Activated T-cell treated with anti-CD3 and anti-CD28 coated beads, Interleukin-2, amount 50 U/mL, for 1 hour (primary cell): Measurements from ENCODE around the gene CSPG4.
"Not testable (repeated sequence)": the region's sequence is repeated elsewhere in the genome, so short reads cannot be mapped to it uniquely, and the experiment has no call there.

Source experiments
- DNase-seq: peaks from one replicate; pipeline ENCODE4 v3.0.0-alpha.2; 2020

The CSPG4 gene, protein sequence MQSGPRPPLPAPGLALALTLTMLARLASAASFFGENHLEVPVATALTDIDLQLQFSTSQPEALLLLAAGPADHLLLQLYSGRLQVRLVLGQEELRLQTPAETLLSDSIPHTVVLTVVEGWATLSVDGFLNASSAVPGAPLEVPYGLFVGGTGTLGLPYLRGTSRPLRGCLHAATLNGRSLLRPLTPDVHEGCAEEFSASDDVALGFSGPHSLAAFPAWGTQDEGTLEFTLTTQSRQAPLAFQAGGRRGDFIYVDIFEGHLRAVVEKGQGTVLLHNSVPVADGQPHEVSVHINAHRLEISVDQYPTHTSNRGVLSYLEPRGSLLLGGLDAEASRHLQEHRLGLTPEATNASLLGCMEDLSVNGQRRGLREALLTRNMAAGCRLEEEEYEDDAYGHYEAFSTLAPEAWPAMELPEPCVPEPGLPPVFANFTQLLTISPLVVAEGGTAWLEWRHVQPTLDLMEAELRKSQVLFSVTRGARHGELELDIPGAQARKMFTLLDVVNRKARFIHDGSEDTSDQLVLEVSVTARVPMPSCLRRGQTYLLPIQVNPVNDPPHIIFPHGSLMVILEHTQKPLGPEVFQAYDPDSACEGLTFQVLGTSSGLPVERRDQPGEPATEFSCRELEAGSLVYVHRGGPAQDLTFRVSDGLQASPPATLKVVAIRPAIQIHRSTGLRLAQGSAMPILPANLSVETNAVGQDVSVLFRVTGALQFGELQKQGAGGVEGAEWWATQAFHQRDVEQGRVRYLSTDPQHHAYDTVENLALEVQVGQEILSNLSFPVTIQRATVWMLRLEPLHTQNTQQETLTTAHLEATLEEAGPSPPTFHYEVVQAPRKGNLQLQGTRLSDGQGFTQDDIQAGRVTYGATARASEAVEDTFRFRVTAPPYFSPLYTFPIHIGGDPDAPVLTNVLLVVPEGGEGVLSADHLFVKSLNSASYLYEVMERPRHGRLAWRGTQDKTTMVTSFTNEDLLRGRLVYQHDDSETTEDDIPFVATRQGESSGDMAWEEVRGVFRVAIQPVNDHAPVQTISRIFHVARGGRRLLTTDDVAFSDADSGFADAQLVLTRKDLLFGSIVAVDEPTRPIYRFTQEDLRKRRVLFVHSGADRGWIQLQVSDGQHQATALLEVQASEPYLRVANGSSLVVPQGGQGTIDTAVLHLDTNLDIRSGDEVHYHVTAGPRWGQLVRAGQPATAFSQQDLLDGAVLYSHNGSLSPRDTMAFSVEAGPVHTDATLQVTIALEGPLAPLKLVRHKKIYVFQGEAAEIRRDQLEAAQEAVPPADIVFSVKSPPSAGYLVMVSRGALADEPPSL (N-terminal part only)

DNA sequence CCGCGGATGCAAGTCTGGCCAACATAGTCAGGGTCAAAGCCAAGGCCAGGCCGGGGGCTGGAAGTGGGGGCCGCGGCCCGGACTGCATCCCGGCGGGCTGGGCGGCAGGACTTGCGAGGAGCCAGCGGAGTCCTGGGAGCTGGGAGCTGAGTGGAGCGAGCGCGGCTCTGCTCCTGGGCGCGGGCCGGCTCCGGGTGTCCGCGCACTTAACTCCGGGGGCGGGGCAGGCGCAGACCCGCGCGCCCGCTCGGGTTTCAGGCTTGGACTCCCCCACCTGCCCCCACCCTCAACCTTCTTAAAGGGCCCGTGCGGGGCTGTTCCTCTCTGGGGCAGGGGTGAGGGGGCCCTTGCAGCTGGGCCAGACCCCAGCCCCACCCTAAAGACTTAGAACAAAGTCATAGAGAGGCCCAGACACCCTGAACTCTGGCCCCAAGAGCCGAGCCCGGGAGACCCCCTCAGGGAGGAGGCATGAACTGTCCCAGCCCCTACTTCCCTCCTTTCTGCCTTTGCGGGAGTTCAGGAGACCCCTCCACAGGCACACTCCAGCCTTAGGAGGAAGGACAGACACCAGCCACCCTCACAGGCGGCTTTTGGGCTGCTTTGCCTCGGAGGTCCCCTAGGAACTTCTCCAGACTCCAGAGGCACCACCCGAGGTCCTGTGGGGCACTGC is at the start of gene CSPG4:
Gene CSPG4, minus strand, starts transcription at position 181 of the 670 bp plus-strand sequence. Its CDS starts 93 bp downstream, at position 88.
- no peak for DNase-seq

DNA sequence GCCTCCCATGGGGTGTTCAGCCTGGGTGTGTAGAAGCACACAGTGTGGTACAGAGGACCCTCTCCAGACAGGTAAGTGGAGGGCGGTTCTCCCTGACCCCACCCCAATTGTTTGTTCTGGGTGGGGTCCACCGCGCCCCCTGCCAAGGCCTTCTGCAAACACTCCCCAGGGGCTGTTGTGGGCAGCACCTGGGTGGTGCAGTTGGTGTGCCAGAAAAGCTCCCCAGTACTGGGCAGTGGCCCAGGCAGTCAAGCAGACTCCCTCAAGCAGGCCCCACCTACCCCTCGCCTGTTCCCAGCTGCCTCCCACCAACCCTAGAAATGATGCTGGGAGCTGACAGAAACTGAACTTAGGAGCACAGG is 49.7 kb upstream of the CSPG4 start:
- DNase-seq, result not testable (repeated sequence)

DNA sequence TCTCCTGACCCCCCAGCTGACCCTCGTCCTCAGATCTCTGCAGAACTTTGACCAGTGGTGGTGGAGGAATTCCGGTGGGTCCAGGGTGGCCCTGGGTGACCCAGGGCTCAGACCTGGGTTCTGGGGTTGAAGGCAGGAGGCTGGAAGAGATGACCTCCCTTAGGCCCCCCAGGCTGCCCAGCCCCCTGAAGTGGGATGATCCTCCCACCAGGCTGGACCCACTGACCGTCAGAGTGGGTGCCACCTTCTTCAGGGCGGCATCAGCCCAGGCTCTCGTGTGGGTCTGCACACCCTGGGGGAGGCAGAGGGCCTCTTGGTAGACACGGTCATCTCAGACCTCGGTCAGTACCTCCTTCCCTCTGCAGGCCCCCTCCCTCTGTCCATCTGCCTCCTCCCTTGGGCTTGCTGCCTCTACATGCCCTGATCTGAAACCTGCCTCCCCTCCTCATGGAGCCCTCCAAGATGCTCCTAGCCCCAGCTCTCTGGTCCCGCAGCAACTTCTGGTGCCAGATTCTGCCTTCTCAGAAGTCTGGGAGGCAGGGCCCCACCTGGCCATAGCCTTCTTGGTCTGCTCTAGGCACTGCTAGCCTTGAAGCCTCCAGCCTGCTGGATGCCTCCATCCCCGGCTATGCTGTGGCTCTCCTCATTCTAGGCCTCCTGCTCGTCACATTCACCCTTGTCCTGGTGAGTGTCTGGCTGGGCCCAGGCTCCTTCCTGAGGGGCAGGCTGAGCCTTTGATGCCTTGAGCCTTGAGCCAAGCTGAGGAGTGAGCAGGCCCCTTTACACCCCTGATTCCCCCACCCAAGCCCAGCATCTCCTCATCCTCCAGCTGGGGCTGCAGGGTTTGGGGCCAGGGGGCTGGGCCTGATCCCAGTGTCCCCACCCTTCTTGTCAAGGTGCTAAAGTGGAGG is 49.1 kb upstream of the CSPG4 start:
- DNase-seq, result no peak

DNA sequence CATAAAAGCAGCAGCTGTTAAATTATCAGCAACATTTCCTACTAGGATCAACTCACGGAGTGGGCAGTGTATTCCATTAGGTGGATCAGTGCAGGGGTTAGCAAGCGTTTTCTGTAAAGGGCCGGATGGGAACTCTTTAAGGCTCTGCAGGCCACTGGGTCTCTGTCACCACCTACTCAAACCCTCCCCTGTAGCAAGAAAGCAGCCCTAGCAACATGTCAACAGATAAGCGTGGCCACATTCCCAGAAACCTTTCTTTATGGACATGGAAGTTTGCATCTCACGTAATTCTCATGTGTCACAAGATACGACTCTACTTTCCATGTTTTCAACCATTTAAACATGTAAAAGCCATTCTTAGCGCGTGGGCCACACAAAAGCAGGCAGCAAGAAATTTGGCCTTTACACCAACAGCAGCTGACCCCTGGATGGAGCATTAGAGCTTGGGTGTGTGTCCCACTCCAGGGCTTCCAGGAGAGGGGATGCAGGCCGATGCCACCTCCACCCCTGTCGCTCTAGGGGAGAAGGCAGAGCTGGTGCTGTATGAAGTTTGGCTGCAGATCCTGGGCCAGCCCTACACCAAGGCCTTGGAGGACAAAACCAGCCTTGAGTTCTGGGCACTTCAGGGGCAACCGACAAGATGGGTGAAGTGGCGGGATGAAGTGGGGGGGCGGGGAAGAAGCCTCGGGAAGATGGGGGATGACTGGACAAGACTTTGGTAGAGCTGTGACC is 48.2 kb upstream of the CSPG4 start:
- DNase-seq, result no peak

DNA sequence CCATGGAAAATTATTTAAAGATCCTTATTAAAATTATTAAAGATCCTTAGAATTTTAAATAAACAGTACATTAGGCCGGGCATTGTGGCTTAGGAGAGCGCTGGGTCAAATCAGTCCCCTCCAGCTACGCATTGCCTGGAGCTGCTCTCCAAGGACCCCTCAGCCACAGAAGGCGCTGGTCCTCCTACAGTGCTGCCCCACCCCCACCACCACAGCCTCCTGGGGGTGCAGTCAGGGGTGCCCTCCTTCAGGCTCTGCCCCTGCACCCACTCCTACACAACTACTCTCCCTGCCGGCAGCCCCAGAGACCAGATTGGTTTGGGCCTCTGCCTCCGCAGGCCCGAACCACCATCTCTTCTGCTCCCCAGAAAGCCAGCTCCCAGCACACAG is 47.5 kb upstream of the CSPG4 start:
- DNase-seq, result not testable (repeated sequence)

DNA sequence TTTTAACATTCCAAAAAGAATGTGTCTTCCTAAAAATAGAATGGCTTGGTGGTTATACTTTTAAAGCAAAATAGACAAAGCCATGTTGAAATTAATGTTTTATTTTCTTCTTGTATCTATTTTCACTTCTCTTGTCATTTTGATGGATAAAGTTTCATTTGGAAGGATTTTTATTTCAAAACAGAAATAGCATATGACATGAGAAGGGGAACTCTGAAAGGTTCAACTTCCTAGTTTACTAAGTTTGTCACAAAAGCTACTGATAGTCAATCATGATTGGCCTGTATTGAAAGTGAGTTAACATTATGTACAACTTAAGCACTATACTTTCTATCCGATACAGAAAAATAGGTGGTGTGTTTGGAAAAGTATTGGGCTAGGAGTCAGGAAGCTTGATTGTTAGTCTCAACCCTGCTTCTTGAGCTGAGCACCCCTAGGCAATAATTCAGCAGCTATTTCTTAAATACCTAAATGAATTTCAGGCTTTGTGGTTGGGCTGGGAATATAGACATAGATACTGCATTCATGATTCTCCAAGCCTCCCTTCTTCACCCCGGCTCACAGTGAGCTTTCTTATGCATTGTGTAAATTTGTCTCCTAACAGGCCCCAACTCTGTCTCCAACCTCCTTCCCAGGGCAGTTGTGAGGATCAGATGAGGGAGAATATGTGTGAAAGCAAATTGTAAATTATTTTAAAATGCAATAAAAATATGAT is 46.9 kb upstream of the CSPG4 start:
- DNase-seq, result no peak

DNA sequence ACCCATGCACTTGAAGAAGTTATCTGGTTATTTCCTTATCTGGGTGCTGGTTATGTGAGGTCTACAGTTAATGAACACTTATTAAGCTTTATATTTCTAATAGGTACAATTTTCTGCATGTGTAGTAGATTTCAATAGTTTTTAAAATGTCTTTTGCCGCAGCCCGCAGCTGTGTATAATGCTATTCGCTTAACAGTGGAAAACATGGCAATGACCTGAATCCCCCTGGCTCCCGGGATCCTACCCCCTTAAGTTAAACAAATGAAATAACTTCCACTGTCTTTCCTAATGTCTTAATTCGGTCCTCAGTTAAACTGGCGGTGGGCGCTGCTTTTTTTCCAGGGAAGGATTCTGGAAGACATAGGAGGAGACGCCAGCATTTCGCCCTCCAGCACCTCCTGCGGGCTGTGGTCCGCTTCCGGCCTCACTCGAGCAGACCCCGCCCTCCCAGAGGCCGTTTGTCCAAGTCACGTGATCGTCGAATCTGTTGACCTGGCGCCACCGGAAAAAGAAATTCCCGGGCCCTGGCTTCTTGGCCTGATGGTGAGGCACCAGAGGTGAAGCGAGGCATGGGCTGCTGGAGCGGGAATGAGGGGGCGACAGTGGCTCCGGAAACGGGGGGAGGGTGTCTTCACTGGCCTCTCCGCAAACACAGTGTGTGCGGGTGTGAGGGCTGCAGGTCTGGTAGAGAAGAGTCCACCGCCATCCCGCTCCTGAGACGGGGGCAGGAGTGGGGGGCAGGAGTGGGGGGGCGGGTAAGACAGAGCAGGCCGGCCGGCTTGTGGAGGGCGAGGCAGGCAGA is 45.6 kb upstream of the CSPG4 start:
- DNase-seq, result peak; percentile 45

DNA sequence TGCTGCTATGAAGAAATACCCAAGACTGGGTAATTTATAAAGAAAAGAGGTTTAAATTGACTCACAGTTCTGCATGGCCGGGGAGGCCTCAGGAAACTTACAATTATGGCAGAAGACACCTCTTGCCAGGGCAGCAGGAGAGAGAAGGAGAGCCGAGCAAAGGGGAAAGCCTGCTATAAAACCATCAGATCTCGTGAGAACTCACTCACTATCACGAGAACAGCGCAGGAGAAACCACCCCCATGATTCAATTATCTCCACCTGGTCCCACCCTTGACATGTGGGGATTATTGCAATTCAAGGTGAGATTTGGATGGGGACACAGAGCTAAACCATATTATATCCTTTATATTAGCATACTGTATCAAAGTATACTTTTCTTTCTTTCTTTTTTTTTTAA is 42.2 kb upstream of the CSPG4 start:
- not testable (repeated sequence) for DNase-seq

DNA sequence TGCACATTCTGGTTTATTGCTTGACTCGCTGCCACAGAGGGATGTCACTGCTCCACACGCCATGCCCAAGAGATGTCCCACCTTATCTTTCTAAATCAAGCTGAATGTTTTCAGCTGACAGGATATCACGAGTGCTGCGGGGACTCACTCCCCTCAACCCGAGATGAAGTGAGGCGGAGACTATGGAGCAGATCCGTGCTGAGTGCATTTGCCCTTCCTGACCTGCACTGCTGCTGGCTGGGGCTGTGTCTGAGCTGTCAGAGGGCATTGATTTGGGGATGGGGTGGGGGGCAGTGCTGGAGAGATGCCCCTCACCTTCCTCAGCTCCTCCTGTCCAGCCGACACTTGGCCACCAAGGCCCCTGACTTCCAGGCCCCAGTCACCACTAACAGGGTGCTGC is 40.5 kb upstream of the CSPG4 start:
- DNase-seq, result no peak

DNA sequence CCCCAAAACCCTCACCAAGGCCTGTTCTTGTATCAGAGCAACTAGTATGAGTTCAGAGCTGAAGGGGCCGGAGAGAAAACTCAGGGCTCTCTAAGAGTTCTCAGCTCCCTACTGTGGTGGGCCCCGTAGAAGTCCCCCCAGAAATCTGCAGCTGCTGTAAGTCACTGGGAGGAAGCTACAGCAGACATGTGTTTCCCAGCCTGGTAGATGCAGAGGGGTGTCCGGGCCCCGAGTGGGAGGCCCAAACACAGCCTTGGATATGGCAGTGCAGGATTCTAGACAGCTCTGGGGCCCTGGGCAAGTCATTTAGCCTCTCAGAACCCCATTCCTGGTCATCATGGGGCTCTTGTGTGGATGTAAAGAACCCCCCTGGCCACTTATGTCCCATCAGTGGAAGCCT is 39.2 kb upstream of the CSPG4 start:
- DNase-seq, result no peak

DNA sequence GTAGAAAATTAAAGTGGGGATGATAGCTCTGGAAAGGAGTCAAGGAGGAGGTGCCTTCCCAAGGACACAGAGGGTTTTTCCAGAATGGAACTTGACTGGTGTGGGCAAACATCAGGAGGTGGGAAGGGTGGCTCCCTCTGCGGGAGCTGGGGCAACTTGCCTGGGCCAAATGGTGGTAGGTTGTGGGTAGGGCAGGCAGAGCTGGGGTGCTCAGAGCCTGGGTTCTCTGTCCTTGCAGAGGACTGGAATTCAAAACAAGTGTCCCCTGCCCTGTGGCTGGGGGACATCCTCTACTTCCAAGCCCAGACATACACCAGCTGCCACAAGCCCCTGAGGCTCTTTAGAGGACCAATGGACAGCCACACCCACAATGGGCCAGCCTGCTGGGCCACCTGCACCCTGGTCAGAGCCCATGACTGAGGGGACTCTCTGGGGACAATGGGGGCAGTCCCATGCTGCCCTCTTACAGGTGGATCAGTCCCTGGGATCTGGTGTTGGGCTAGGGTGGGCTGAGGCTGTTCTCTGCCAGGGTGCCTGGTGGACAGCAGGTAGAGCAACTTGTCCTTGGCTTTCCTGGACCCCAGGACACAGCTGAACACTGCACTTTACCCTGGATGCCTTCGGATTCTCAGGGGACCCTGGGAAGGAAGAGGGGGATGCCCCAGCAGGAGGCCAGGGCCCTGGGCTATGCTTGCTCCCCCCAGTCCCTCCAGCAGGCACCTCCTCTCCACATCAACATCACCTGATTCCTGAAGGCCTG is 38.6 kb upstream of the CSPG4 start:
- no peak for DNase-seq

DNA sequence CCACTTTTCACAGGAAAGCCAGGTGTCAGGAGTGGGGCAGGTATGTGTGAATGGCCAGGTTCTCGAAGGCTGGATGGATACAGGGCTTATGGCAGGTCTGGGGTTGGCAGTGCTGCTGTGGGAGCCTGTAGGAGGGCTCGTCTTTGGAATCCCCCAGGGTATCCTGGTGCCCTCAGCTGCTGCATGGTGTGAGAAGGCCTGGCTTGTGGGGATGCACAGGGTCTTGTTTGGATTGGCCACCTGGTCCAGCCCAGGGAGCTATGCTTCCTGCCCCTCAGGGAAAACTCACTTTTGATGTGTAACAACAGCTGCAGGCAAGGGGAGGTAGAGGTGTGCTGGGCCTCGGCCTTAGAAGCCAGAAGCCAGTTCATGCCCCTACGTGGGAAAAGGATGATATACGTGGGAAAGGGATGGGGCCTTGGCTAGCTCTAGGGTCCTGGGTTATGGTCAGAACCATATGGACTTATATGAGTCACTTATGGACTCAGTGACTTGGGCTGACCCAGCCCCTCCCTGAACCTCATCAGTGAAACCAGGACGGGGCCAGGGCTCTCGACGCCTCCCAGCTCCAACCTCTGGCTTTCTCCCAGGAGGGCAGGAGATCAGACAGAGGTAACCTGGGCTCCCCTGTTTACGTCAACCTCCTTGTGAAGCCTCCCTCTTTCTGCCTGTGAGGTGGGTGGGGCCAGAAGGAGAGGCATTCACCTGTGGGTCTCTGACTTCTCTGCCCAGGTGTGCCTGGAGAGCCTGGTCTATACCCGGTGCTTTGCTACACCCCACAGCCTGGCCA is 37.8 kb upstream of the CSPG4 start:
- no peak for DNase-seq

DNA sequence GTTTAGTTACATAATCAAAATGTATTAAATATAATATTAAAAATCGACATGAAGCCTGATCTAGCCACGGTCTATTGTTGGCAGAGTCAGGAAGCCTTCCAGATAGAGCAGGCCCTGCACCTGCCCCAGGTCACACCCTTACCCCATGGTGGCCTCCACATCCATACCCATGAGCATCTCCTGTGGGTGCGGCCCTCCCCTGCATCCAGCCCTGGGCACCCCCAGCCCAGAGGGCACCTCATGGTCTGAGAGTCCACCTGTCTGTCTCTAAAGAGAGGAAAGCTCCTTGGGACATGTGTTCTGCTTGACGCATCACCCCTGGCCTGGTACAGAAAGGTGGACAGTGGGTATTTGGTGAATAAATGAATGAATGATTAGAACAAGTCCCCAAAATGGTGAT is 37.2 kb upstream of the CSPG4 start:
- no peak for DNase-seq

DNA sequence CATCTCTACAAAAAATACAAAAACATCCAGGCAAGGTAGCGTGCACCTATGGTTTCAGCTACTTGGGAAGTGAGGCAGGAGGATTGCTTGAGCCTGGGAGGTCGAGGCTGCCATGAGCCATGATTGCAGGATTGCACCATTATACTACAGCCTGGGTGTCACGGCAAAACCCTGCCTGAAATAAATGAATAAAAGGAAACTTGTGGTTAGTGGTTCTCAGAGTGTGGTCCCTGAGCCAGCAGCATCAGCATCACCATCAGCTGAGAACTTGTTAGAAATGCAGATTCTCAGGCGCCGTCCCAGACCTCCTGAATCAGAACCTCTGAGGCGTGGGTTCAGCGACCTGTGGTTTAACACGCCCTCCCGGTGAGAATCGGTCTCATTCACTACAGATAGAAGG is 36.2 kb upstream of the CSPG4 start:
- not testable (repeated sequence) for DNase-seq

DNA sequence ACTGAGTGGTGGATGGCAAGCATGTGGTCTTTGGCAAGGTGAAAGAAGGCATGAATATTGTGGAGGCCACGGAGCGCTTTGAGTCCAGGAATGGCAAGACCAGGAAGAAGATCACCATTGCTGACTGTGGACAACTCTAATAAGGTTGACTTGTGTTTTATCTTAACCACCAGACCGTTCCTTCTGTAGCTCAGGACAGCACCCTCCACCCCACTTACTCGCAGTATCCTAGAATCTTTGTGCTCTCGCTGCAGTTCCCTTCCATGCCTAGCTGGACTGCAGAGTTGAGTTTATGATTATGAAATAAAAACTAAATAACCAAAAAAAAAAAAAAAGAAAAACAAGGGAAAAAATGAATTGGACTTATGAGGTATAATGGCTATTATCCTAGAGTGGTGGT is 34.5 kb upstream of the CSPG4 start:
- not testable (repeated sequence) for DNase-seq

DNA sequence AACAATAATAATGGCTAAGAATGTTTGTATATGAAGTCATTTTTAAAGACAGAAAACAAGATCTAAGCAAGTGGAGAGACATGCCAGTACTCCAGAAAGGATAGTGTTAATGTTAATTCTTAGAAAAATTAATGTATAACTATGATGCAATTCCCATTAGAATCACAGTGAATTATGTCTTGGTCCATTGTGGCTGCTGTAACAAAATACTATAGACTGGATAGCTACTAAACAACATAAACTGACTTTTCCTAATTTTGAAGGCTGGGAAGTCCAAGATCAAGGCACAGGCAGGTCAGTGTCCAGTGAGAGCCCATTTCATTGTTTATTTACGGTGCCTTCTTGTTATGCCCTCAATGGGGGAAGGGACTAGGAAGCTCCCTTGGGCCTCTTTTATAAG is 32.7 kb upstream of the CSPG4 start:
- no peak for DNase-seq

DNA sequence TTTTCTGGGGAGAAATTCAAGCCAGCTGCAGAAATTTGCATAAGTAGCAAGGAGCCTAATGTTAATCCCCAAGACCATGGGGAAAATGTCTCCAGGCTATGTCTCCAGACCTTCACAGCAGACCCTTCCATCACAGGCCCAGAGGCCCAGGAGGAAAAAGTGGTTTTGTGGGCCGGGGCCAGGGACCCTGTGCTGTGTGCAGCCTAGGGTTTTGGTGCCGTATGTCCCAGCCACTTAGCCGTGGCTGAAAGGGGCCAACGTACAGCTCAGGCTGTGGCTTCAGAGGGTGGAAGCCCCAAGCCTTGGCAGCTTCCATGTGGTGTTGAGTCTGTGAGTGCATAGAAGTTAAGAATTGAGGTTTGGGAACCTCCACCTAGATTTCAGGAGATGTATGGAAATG is 29.7 kb upstream of the CSPG4 start:
- DNase-seq, result not testable (repeated sequence)

DNA sequence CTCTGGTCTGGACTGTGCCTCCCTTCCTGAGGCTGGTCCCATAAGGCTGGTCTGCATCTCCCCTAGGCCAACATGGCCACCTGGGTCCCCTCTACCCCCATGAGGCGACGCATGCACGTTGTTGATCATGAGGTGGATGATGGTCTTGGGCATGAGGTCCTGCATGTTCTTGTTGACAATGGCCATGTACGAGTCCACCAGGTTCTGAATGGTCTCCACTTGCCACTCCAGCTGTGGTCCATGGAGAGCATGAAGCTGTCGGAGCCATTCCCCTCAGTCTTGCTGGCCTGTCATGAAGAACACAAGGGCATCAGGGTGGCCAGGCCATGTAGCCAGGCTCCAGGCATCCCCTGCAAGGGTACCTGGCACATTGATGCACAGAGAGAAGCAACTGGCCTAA is 27.1 kb upstream of the CSPG4 start:
- DNase-seq, result no peak
